HG03159 (cell line): ENCODE results near the gene POU2AF3.
"Not testable (repeated sequence)": the region's sequence is repeated elsewhere in the genome, so short reads cannot be mapped to it uniquely, and the experiment has no call there.

ENCODE experiments used
- ATAC-seq: cut with Tn5 transposase; IDR thresholded peaks from one replicate; pipeline ENCODE4 v1.9.1; 2021; ENCODE audit warnings: mild to moderate bottlenecking, moderate library complexity; ENCODE audit not compliant: unreplicated experiment

POU2AF3 gene, protein sequence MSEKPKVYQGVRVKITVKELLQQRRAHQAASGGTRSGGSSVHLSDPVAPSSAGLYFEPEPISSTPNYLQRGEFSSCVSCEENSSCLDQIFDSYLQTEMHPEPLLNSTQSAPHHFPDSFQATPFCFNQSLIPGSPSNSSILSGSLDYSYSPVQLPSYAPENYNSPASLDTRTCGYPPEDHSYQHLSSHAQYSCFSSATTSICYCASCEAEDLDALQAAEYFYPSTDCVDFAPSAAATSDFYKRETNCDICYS

GRCh38 chr11:111298413-111299100 is at the start of gene POU2AF3:
POU2AF3 (plus strand) TSS chr11:111298546; CDS start chr11:111298582, 36 bp downstream.
- ATAC-seq = no peak

GRCh38 chr11:111250936-111251335 is 47.4 kb upstream of the POU2AF3 start:
- no peak for ATAC-seq

GRCh38 chr11:111253131-111253530 is 45.2 kb upstream of the POU2AF3 start:
- no peak for ATAC-seq

GRCh38 chr11:111253630-111254029 is 44.7 kb upstream of the POU2AF3 start:
- ATAC-seq = no peak

DNA sequence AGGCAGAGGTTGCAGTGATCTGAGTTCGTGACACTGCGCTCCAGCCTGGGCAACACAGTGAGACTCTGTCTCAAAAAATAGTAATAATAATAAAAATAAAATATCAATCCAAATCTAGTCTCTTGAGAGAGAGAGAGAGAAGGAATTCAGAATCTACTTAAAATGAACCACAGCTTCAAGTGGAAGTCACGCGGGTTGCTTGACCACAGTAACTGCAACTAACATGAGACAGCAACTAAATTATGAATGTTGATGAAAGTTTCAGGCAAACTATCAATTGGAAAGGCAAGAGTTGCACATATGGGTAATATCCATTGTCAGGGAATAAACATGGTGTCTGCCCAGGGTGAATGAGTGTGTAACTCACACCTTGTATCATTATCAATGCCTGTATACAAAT is 40.3 kb upstream of the POU2AF3 start:
- ATAC-seq = no peak

DNA sequence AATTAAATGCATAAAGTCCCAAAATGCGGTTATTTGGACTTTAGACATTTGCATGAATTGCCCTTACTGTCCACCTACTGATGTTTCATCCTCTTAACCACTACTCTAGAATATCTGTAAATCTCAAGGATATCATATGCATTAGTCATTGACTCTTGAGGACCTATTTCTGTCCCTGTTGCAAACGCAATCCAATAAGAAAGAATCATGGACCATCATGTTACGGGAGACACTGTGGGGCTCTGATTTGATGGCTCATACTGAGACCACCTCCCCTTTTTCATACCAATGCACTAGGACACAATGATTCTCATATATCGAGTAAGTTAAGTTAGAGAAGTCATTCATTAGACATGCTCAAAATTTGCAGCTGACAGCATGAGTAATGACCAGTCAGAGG is 38.5 kb upstream of the POU2AF3 start:
- ATAC-seq = no peak

- no peak for ATAC-seq
Measured at GRCh38 chr11:111260811-111261210, 37.5 kb upstream of the POU2AF3 start.

DNA sequence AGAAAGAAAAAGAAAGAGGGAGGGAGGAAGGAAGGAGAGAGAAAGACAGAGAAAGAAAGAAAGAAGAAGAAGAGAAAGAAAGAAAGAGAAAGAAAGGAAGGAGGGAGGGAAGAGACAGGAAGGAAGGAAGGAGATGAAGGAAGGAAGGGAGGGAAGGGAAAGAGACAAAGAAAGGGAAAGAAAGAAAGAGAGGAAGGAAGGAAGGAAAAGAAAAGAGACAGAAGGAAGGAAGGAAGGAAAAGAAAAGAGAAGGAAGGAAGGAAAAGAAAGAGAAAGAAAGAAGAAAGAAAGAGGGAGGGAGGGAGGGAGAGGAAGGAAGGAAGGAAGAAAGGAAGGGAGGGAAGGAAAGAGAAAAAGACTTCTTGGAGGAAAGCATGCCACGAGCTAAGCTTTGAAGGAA is 33.7 kb upstream of the POU2AF3 start:
- no peak for ATAC-seq

GRCh38 chr11:111265421-111265820 is 32.9 kb upstream of the POU2AF3 start:
- no peak for ATAC-seq

DNA sequence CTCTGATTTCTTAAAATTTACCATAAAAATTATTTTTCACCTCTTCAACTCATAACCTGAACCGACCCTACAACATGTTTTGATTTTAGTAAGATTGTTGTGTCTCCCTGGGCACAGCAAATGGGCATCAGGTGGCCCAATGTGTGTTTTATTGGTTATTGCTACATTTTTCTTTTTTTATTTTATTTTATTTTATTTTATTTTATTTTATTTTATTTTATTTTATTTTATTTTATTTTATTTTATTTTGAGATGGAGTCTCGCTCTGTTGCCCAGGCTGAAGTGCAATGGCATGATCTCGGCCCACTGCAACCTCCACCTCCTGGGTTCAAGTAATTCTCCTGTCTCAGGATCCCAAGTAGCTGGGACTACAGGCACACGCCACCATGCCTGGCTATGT is 30.0 kb upstream of the POU2AF3 start:
- not testable (repeated sequence) for ATAC-seq

DNA sequence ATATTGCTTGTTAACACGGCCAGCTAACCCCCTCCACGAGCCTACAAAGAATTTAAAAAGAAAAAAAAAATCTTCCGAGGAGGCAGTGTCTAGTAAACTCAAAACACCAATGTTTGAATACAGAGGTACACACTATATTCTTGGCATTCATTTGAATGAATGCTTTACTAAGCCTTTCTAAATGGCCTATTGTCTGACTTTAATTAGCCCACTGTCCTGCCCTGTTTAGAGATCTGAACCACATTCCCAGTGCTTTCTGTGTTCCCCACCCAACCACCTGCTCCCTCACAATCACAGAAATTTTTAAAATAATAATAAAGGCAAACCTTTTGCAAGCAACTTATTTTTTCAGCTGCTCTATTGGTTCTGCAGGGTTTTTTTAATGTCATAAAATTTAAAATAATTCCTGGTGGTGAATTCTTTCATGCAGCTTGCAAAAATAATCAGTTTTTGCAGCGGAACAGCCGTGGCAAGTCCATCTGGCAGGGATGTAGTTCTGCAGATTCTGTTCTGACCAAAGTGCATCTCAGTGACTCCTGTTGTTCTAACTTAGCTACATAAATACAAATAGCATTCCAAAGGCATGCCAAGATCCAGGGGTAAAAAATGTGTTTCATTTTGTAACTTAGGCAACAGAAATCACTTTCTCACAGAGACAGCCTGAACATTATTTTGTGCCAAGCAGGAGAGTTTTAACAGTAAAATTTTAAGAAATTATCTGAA is 29.0 kb upstream of the POU2AF3 start:
- ATAC-seq = no peak

GRCh38 chr11:111272420-111272819 is 25.9 kb upstream of the POU2AF3 start:
- ATAC-seq = no peak

DNA sequence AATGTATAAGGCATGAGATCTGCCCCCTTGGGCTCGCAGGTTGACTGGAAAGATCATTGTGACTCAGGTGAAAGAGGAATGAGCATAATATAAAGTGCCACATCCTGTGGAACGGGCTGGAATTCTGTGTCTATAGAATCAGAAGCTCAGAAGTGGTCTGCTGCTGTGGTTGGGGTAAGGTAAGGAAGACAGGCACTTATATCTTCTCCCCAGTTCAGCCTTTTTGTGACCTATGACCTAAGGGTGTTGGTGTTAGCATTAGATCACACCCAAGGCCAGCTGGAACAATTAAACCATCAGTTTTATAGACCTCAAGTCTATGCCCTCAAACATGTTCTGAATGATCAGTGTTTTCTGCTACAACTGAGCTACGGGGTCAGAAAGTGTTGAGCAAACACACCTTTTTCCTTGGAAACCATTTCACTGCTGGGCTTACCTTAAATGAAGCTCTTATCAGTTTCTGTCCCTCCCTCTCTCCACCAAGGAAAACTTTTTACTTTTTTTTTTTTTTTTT is 15.7 kb upstream of the POU2AF3 start:
- no peak for ATAC-seq

- ATAC-seq = no peak
Measured at GRCh38 chr11:111283945-111284481, 14.3 kb upstream of the POU2AF3 start.

DNA sequence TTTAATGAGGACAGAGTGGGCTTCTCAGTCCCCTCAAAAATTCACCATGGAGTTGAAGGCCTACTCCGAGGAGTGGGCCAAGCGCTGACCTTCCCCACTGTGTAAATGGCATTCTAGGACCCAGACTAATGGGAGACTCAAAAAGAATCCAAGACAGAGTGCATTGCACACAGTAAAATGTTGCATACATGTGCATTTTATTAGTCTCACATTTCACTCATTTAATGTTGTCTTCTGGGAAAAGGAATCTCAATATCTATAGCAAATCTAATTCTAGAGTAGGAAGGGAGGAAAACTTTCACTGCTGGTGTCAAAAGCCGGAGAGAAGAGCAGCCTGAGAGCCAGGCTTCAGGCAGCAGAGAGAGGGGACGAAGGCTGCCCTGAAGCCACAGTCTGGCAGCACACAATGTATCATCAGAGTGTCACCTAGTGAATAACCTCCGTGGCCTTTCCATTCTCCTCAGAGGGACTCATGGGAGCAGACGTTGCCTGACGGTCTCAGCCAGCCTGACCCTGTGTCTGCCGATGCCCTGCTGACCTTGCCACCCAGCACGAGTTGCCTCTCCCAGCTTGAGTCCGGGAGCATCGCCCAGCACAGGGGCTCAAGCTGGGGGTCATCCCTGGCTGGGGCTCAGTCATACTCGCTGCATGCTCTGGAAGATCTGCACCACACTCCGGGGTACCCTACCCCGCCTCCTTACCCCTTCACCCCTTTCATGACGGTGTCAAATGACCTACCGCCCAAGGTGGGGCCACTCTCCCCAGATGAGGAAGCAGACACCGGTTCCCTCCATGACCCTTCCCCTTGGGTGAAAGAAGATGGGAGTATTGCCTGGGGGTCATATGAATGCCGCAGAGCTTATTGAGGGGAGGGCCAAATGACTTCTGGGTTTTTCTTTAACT is 12.9 kb upstream of the POU2AF3 start:
- ATAC-seq = no peak

GRCh38 chr11:111291764-111292163 is 6.6 kb upstream of the POU2AF3 start:
- ATAC-seq = no peak

DNA sequence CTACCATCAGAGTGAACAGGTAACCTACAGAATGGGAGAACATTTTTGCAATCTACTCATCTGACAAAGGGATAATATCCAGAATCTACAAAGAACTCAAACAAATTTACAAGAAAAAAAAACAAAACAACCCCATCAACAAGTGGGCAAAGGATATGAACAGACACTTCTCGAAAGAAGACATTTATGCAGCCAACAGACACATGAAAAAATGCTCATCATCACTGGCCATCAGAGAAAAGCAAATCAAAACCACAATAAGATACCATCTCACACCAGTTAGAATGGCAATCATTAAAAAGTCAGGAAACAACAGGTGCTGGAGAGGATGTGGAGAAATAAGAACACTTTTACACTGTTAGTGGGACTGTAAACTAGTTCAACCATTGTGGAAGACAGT is 5.9 kb upstream of the POU2AF3 start:
- ATAC-seq = not testable (repeated sequence)

GRCh38 chr11:111296196-111296595 is 2.1 kb upstream of the POU2AF3 start:
- ATAC-seq = no peak

- no peak for ATAC-seq
Measured at GRCh38 chr11:111297696-111298095, 650 bp upstream of the POU2AF3 start.
